ENCODE results near the gene R3HCC1L.

GRCh38 chr10:98168766-98169165, 34.3 kb downstream of the R3HCC1L start:
- no peak for TF ChIP-seq POLR2A (IDR thresholded peaks at IDR 0.05; ENCODE audit: low read depth, low read length)
- no peak for TF ChIP-seq TAF1 (IDR thresholded peaks at IDR 0.05; ENCODE audit: borderline replicate concordance, low read depth, low read length)
- TF ChIP-seq POLR2AphosphoS5 (IDR thresholded peaks at IDR 0.05; ENCODE audit: low read depth, low read length): no peak
